Measurements from ENCODE around the gene RAB43.
"Not testable (repeated sequence)": the region's sequence is repeated elsewhere in the genome, so short reads cannot be mapped to it uniquely, and the experiment has no call there.

RAB43 gene

GRCh38 chr3:129136275-129136674 is 14.7 kb upstream of the RAB43 start:
- H3K27me3 ChIP-seq (ENCODE audit: control insufficient read depth, insufficient read depth, low read length); H3K4me3 ChIP-seq (ENCODE audit: low read depth, low read length); H3K27ac ChIP-seq (ENCODE audit: low read depth, low read length); H3K4me1 ChIP-seq (ENCODE audit: control insufficient read depth, insufficient read depth, low read length); H3K9me3 ChIP-seq (ENCODE audit: control insufficient read depth, insufficient read depth, low read depth, low read length); H3K9ac ChIP-seq (ENCODE audit: low read length): not testable (repeated sequence)
- H3K36me3 ChIP-seq (ENCODE audit: control insufficient read depth, insufficient read depth, low read length): peaks cover 49% of the 10 kb centered on the region

- Histone ChIP-seq H3K27ac (ENCODE audit: low read depth, low read length) (no peak overlapping the region), H3K27me3 (ENCODE audit: control insufficient read depth, insufficient read depth, low read length) (no peaks in the 10 kb centered on the region), H3K9ac (ENCODE audit: low read length) (no peak overlapping the region), H3K36me3 (ENCODE audit: control insufficient read depth, insufficient read depth, low read length) (peaks cover 58% of the 10 kb centered on the region), H3K4me1 (ENCODE audit: control insufficient read depth, insufficient read depth, low read length) (no peaks in the 10 kb centered on the region), H3K4me3 (ENCODE audit: low read depth, low read length) (no peak overlapping the region), H3K9me3 (ENCODE audit: control insufficient read depth, insufficient read depth, low read depth, low read length) (no peaks in the 10 kb centered on the region)
These were observed 10.7 kb upstream of the RAB43 start for GRCh38 chr3:129132097-129132866.

GRCh38 chr3:129131465-129132088 is 10.0 kb upstream of the RAB43 start:
- H3K4me3 ChIP-seq (ENCODE audit: low read depth, low read length): no peak overlapping the region
- no peaks in the 10 kb centered on the region for H3K4me1 ChIP-seq (ENCODE audit: control insufficient read depth, insufficient read depth, low read length)
- H3K27me3 ChIP-seq (ENCODE audit: control insufficient read depth, insufficient read depth, low read length): no peaks in the 10 kb centered on the region
- no peaks in the 10 kb centered on the region for H3K9me3 ChIP-seq (ENCODE audit: control insufficient read depth, insufficient read depth, low read depth, low read length)
- H3K9ac ChIP-seq (ENCODE audit: low read length): no peak overlapping the region
- peaks cover 57% of the 10 kb centered on the region for H3K36me3 ChIP-seq (ENCODE audit: control insufficient read depth, insufficient read depth, low read length)
- H3K27ac ChIP-seq (ENCODE audit: low read depth, low read length): no peak overlapping the region

GRCh38 chr3:129130291-129130813 is 8.7 kb upstream of the RAB43 start:
- no peaks in the 10 kb centered on the region for H3K27me3 ChIP-seq (ENCODE audit: control insufficient read depth, insufficient read depth, low read length)
- H3K27ac ChIP-seq (ENCODE audit: low read depth, low read length): no peak overlapping the region
- no peaks in the 10 kb centered on the region for H3K9me3 ChIP-seq (ENCODE audit: control insufficient read depth, insufficient read depth, low read depth, low read length)
- no peak overlapping the region for H3K9ac ChIP-seq (ENCODE audit: low read length)
- H3K36me3 ChIP-seq (ENCODE audit: control insufficient read depth, insufficient read depth, low read length): peaks cover 57% of the 10 kb centered on the region
- H3K4me3 ChIP-seq (ENCODE audit: low read depth, low read length): no peak overlapping the region
- H3K4me1 ChIP-seq (ENCODE audit: control insufficient read depth, insufficient read depth, low read length): no peaks in the 10 kb centered on the region

GRCh38 chr3:129128357-129129155 is 7.0 kb upstream of the RAB43 start:
- Histone ChIP-seq H3K36me3 (ENCODE audit: control insufficient read depth, insufficient read depth, low read length) (peaks cover 44% of the 10 kb centered on the region), H3K27ac (ENCODE audit: low read depth, low read length) (no peak overlapping the region), H3K4me3 (ENCODE audit: low read depth, low read length) (no peak overlapping the region), H3K9me3 (ENCODE audit: control insufficient read depth, insufficient read depth, low read depth, low read length) (no peaks in the 10 kb centered on the region), H3K27me3 (ENCODE audit: control insufficient read depth, insufficient read depth, low read length) (no peaks in the 10 kb centered on the region), H3K9ac (ENCODE audit: low read length) (no peak overlapping the region), H3K4me1 (ENCODE audit: control insufficient read depth, insufficient read depth, low read length) (no peaks in the 10 kb centered on the region; the same call in 1 of the 2 replicates)

- H3K36me3 ChIP-seq (ENCODE audit: control insufficient read depth, insufficient read depth, low read length): peaks cover 27% of the 10 kb centered on the region
- H3K4me3 ChIP-seq (ENCODE audit: low read depth, low read length): no peak overlapping the region
- H3K9me3 ChIP-seq (ENCODE audit: control insufficient read depth, insufficient read depth, low read depth, low read length): no peaks in the 10 kb centered on the region
- no peak overlapping the region for H3K9ac ChIP-seq (ENCODE audit: low read length)
- H3K27me3 ChIP-seq (ENCODE audit: control insufficient read depth, insufficient read depth, low read length): no peaks in the 10 kb centered on the region
- H3K4me1 ChIP-seq (ENCODE audit: control insufficient read depth, insufficient read depth, low read length): peaks cover 4% of the 10 kb centered on the region; the same call in 1 of the 2 replicates
- no peak overlapping the region for H3K27ac ChIP-seq (ENCODE audit: low read depth, low read length)
These were observed 5.2 kb upstream of the RAB43 start for GRCh38 chr3:129126726-129127280.

GRCh38 chr3:129123314-129124060 is 1.9 kb upstream of the RAB43 start:
- Histone ChIP-seq H3K36me3 (ENCODE audit: control insufficient read depth, insufficient read depth, low read length) (0 out of 2 replicates have a peak, but pooled peaks cover 3% of the 10 kb centered on the region), H3K27ac (ENCODE audit: low read depth, low read length) (no peak overlapping the region), H3K9ac (ENCODE audit: low read length) (no peak overlapping the region), H3K4me3 (ENCODE audit: low read depth, low read length) (no peak overlapping the region), H3K27me3 (ENCODE audit: control insufficient read depth, insufficient read depth, low read length) (no peaks in the 10 kb centered on the region), H3K9me3 (ENCODE audit: control insufficient read depth, insufficient read depth, low read depth, low read length) (no peaks in the 10 kb centered on the region), H3K4me1 (ENCODE audit: control insufficient read depth, insufficient read depth, low read length) (peaks cover 22% of the 10 kb centered on the region)

- H3K4me3 ChIP-seq (ENCODE audit: low read depth, low read length): peak overlapping the region; percentile 73
- peak overlapping the region; percentile 57 for H3K9ac ChIP-seq (ENCODE audit: low read length)
- H3K27ac ChIP-seq (ENCODE audit: low read depth, low read length): no peak overlapping the region
These were observed 908 bp upstream of the RAB43 start for GRCh38 chr3:129122412-129123011.

GRCh38 chr3:129121016-129121791 is 400 bp downstream of the RAB43 start:
- H3K4me1 ChIP-seq (ENCODE audit: control insufficient read depth, insufficient read depth, low read length): peaks cover 33% of the 10 kb centered on the region
- H3K27ac ChIP-seq (ENCODE audit: low read depth, low read length): peak overlapping the region; percentile 45; the same call in 1 of the 2 replicates

More at GRCh38 chr3:129122412-129123011, 908 bp upstream of the RAB43 start:
- Histone ChIP-seq H3K9me3 (ENCODE audit: control insufficient read depth, insufficient read depth, low read depth, low read length) (no peaks in the 10 kb centered on the region), H3K36me3 (ENCODE audit: control insufficient read depth, insufficient read depth, low read length) (peaks cover 12% of the 10 kb centered on the region; the same call in 1 of the 2 replicates), H3K27me3 (ENCODE audit: control insufficient read depth, insufficient read depth, low read length) (no peaks in the 10 kb centered on the region), H3K4me1 (ENCODE audit: control insufficient read depth, insufficient read depth, low read length) (peaks cover 22% of the 10 kb centered on the region)

More at GRCh38 chr3:129121016-129121791, 400 bp downstream of the RAB43 start:
- H3K27me3 ChIP-seq (ENCODE audit: control insufficient read depth, insufficient read depth, low read length): no peaks in the 10 kb centered on the region
- peaks cover 15% of the 10 kb centered on the region; the same call in 1 of the 2 replicates for H3K36me3 ChIP-seq (ENCODE audit: control insufficient read depth, insufficient read depth, low read length)
- peak overlapping the region; percentile 78 for H3K9ac ChIP-seq (ENCODE audit: low read length)
- no peaks in the 10 kb centered on the region for H3K9me3 ChIP-seq (ENCODE audit: control insufficient read depth, insufficient read depth, low read depth, low read length)
- peak overlapping the region; percentile 85 for H3K4me3 ChIP-seq (ENCODE audit: low read depth, low read length)

All from HUES6 (cell line).